SK-N-SH (cell line): ENCODE results near the gene SGF29.

ENCODE experiments used
- ELF1 ChIP-seq: IDR thresholded peaks from 2 replicates; pipeline ENCODE4 v1.4.0; 2012
- EP300 ChIP-seq, 2 experiments: IDR thresholded peaks; 2 replicates each; pipeline versions ENCODE4 v1.4.0 to v1.6.1; 2012; ENCODE audit warnings: borderline replicate concordance in 1 of 2, low read depth in 1 of 2, low read length in 1 of 2
- EZH2phosphoT487 ChIP-seq: fragments of 200-600 bp; sonication (generic); IDR thresholded peaks from 2 replicates; pipeline ENCODE4 v1.6.1; 2017; ENCODE audit warnings: low read depth, mixed run types, mild to moderate bottlenecking, antibody characterized with exemption, moderate library complexity, borderline replicate concordance
- FOXM1 ChIP-seq: IDR thresholded peaks from 2 replicates; pipeline ENCODE4 v1.4.0; 2012; ENCODE audit warnings: low read depth, mild to moderate bottlenecking
- RAD21 ChIP-seq: IDR thresholded peaks from 2 replicates; pipeline ENCODE4 v1.6.1; 2012; ENCODE audit warnings: mild to moderate bottlenecking, low read length
- RCOR1 ChIP-seq: fragments of 150-350 bp; IDR thresholded peaks from 2 replicates; pipeline ENCODE4 v1.6.1; 2017; ENCODE audit warnings: antibody characterized with exemption, low read length
- SMC3 ChIP-seq: IDR thresholded peaks from 2 replicates; pipeline ENCODE4 v1.6.1; 2012; ENCODE audit warnings: low read depth, low read length, improper control_type of control experiment
- YY1 ChIP-seq: IDR thresholded peaks from 2 replicates; pipeline ENCODE4 v1.4.0; 2012; ENCODE audit warnings: low read depth, mild to moderate bottlenecking
- TF ChIP-seq, protein P1 (sequence below): fragments of 200-600 bp; sonication (generic); IDR thresholded peaks from 2 replicates; pipeline ENCODE4 v1.6.1; 2017; ENCODE audit warnings: antibody characterized with exemption, mild to moderate bottlenecking, moderate library complexity
- TF ChIP-seq, protein P2 (sequence below): IDR thresholded peaks from 2 replicates; pipeline ENCODE4; 2012
- TF ChIP-seq, protein P3 (sequence below): IDR thresholded peaks from 2 replicates; pipeline ENCODE4 v1.4.0; 2012; ENCODE audit warnings: low read depth
- TF ChIP-seq, protein P4 (sequence below): fragments of 150-350 bp; IDR thresholded peaks from 2 replicates; pipeline ENCODE4 v1.6.1; 2017; ENCODE audit warnings: antibody characterized with exemption, low read length, low read depth, borderline replicate concordance
- TF ChIP-seq, protein P5 (sequence below): fragments of 150-350 bp; IDR thresholded peaks from 2 replicates; pipeline ENCODE4 v1.6.1; 2016; ENCODE audit warnings: mild to moderate bottlenecking, low read depth, low read length
- TF ChIP-seq, protein P6 (sequence below): IDR thresholded peaks from 2 replicates; pipeline ENCODE4 v1.6.1; 2012; ENCODE audit warnings: mild to moderate bottlenecking, low read depth, low read length, moderate library complexity

DNA sequence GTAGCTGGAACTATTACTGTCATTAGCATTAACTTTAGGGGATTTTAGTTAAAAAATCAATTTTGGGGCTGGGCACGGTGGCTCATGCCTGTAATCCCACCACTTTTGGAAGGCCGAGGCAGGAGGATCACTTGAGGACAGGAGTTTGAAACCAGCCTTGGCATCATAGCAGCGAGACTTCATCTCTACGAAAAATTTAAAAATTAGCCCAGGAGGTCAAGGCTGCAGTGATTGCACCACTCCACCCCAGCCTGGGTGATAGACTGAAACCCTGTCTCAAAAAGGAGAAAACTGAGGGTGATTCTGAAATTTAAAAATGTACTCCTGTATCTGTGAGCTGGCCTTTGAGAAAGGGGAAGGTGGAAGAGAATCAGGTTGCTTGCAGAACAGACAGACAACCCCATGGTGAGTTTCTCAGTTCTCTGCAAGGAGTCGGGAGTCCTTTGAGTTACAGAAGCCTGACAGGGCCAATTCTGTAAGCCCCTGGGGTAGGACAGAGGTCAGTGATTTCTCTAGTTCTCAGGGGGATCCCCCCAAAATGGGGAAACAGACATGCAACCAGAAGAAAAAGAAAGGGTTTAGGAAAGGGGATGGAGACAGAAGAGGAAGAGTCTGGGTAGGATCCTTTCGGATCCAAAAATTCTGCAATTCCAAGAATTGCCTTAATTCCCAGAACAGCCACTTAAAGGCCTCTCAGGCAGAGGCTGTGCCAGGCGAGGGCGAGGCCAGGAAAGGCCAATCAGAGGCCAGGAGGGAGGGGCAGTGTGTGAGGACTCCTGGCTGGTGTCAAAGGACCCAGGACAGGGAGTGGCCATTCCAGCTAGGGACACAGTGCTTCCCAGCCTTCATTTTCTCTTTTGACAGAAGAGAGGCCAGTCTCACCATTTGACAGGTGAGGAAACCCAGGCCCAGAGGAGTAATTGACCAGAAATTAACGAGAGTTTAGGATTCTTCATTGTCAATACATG lies 21.7 kb upstream of the SGF29 start:
- TF ChIP-seq, protein P1, sequence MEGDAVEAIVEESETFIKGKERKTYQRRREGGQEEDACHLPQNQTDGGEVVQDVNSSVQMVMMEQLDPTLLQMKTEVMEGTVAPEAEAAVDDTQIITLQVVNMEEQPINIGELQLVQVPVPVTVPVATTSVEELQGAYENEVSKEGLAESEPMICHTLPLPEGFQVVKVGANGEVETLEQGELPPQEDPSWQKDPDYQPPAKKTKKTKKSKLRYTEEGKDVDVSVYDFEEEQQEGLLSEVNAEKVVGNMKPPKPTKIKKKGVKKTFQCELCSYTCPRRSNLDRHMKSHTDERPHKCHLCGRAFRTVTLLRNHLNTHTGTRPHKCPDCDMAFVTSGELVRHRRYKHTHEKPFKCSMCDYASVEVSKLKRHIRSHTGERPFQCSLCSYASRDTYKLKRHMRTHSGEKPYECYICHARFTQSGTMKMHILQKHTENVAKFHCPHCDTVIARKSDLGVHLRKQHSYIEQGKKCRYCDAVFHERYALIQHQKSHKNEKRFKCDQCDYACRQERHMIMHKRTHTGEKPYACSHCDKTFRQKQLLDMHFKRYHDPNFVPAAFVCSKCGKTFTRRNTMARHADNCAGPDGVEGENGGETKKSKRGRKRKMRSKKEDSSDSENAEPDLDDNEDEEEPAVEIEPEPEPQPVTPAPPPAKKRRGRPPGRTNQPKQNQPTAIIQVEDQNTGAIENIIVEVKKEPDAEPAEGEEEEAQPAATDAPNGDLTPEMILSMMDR = no peak
- TF ChIP-seq, protein P2, sequence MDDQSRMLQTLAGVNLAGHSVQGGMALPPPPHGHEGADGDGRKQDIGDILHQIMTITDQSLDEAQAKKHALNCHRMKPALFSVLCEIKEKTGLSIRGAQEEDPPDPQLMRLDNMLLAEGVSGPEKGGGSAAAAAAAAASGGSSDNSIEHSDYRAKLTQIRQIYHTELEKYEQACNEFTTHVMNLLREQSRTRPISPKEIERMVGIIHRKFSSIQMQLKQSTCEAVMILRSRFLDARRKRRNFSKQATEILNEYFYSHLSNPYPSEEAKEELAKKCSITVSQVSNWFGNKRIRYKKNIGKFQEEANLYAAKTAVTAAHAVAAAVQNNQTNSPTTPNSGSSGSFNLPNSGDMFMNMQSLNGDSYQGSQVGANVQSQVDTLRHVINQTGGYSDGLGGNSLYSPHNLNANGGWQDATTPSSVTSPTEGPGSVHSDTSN = no peak
- TF ChIP-seq, protein P3, sequence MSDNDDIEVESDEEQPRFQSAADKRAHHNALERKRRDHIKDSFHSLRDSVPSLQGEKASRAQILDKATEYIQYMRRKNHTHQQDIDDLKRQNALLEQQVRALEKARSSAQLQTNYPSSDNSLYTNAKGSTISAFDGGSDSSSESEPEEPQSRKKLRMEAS = no peak
- TF ChIP-seq, protein P4, sequence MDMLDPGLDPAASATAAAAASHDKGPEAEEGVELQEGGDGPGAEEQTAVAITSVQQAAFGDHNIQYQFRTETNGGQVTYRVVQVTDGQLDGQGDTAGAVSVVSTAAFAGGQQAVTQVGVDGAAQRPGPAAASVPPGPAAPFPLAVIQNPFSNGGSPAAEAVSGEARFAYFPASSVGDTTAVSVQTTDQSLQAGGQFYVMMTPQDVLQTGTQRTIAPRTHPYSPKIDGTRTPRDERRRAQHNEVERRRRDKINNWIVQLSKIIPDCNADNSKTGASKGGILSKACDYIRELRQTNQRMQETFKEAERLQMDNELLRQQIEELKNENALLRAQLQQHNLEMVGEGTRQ = no peak
- TF ChIP-seq RAD21 (no peak), RCOR1 (no peak), YY1 (no peak), SMC3 (no peak), ELF1 (no peak), EP300 (IDR thresholded peaks at IDR 0.05; ENCODE audit: borderline replicate concordance in 1 of 2, low read depth in 1 of 2, low read length in 1 of 2) (no peak), EZH2phosphoT487 (no peak), FOXM1 (no peak)
- TF ChIP-seq, protein P5, sequence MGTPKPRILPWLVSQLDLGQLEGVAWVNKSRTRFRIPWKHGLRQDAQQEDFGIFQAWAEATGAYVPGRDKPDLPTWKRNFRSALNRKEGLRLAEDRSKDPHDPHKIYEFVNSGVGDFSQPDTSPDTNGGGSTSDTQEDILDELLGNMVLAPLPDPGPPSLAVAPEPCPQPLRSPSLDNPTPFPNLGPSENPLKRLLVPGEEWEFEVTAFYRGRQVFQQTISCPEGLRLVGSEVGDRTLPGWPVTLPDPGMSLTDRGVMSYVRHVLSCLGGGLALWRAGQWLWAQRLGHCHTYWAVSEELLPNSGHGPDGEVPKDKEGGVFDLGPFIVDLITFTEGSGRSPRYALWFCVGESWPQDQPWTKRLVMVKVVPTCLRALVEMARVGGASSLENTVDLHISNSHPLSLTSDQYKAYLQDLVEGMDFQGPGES = no peak
- TF ChIP-seq, protein P6, sequence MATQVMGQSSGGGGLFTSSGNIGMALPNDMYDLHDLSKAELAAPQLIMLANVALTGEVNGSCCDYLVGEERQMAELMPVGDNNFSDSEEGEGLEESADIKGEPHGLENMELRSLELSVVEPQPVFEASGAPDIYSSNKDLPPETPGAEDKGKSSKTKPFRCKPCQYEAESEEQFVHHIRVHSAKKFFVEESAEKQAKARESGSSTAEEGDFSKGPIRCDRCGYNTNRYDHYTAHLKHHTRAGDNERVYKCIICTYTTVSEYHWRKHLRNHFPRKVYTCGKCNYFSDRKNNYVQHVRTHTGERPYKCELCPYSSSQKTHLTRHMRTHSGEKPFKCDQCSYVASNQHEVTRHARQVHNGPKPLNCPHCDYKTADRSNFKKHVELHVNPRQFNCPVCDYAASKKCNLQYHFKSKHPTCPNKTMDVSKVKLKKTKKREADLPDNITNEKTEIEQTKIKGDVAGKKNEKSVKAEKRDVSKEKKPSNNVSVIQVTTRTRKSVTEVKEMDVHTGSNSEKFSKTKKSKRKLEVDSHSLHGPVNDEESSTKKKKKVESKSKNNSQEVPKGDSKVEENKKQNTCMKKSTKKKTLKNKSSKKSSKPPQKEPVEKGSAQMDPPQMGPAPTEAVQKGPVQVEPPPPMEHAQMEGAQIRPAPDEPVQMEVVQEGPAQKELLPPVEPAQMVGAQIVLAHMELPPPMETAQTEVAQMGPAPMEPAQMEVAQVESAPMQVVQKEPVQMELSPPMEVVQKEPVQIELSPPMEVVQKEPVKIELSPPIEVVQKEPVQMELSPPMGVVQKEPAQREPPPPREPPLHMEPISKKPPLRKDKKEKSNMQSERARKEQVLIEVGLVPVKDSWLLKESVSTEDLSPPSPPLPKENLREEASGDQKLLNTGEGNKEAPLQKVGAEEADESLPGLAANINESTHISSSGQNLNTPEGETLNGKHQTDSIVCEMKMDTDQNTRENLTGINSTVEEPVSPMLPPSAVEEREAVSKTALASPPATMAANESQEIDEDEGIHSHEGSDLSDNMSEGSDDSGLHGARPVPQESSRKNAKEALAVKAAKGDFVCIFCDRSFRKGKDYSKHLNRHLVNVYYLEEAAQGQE = no peak
